MM.1S (cell line): ENCODE measurements around the gene EEPD1.

Experiments
- DNase-seq: peaks from one replicate; pipeline ENCODE4 v3.0.0-alpha.2; 2015
- H2AFZ ChIP-seq: fragments of 300-600 bp; sonication (generic); 2 replicates; pipeline ENCODE4 v1.6.0; 2016; ENCODE audit warnings: antibody characterized with exemption, low read length
- H3F3A ChIP-seq: fragments of 300-600 bp; sonication (generic); 2 replicates; pipeline ENCODE4 v1.6.1; 2016; ENCODE audit warnings: mild to moderate bottlenecking, antibody characterized with exemption, low read length, moderate library complexity, mixed read lengths; ENCODE audit not compliant: insufficient read depth
- H3K27ac ChIP-seq: fragments of 300-600 bp; sonication (generic); 2 replicates; pipeline ENCODE4 v1.5.1; 2016; ENCODE audit warnings: mild to moderate bottlenecking, low read length
- H3K27me3 ChIP-seq: fragments of 300-600 bp; sonication (generic); replicated peaks from 2 replicates; pipeline ENCODE4 v1.6.0; 2016; ENCODE audit warnings: low read length; ENCODE audit not compliant: insufficient read depth
- H3K36me3 ChIP-seq: fragments of 300-600 bp; sonication (generic); replicated peaks from 2 replicates; pipeline ENCODE4 v1.6.1; 2016; ENCODE audit warnings: mild to moderate bottlenecking, low read length, mixed read lengths; ENCODE audit not compliant: insufficient read depth
- H3K4me1 ChIP-seq: fragments of 300-600 bp; sonication (generic); 2 replicates; pipeline ENCODE4 v1.6.1; 2016; ENCODE audit warnings: low read length, mixed read lengths
- H3K4me2 ChIP-seq: fragments of 300-600 bp; sonication (generic); 2 replicates; pipeline ENCODE4 v1.6.0; 2016; ENCODE audit warnings: low read depth, low read length
- H3K4me3 ChIP-seq: fragments of 300-600 bp; sonication (generic); 2 replicates; pipeline ENCODE4 v1.5.1; 2016; ENCODE audit warnings: low read length, mixed read lengths
- H3K79me2 ChIP-seq: fragments of 300-600 bp; sonication (generic); 2 replicates; pipeline ENCODE4 v1.6.1; 2016; ENCODE audit warnings: mixed run types, low read length, mixed read lengths
- H3K9ac ChIP-seq: fragments of 300-600 bp; sonication (generic); 2 replicates; pipeline ENCODE4 v1.6.1; 2016; ENCODE audit warnings: low read length, mixed read lengths
- H3K9me2 ChIP-seq: fragments of 300-600 bp; sonication (generic); replicated peaks from 2 replicates; pipeline ENCODE4 v1.6.1; 2016; ENCODE audit warnings: mild to moderate bottlenecking, low read length, mixed read lengths; ENCODE audit not compliant: insufficient read depth
- H3K9me3 ChIP-seq: fragments of 300-600 bp; sonication (generic); replicated peaks from 2 replicates; pipeline ENCODE4 v1.6.1; 2016; ENCODE audit warnings: mild to moderate bottlenecking, low read length, mixed read lengths; ENCODE audit not compliant: insufficient read depth
- H4K20me1 ChIP-seq: fragments of 300-600 bp; sonication (generic); 2 replicates; pipeline ENCODE4 v1.6.1; 2016; ENCODE audit warnings: mild to moderate bottlenecking, low read length, moderate library complexity, mixed read lengths; ENCODE audit not compliant: insufficient read depth
- CTCF ChIP-seq: fragments of 300-600 bp; sonication (generic); IDR thresholded peaks from 2 replicates; pipeline ENCODE4 v1.5.1; 2016; ENCODE audit warnings: antibody characterized with exemption, low read length, mixed read lengths
- EZH2 ChIP-seq: fragments of 300-600 bp; sonication (generic); optimal IDR thresholded peaks from 2 replicates; pipeline ENCODE3; 2017; ENCODE audit warnings: low read depth, mild to moderate bottlenecking, antibody characterized with exemption, low read length, mixed read lengths
- EZH2phosphoT487 ChIP-seq: fragments of 300-600 bp; sonication (generic); IDR thresholded peaks from 2 replicates; pipeline ENCODE4 v1.6.1; 2018; ENCODE audit warnings: antibody characterized with exemption, low read length

EEPD1 gene

GRCh38 chr7:36344622-36345021 lies 191.6 kb downstream of the EEPD1 start:
- TF ChIP-seq EZH2phosphoT487 (no peak), EZH2 (no peak), CTCF (no peak)
- no peak overlapping the region for H3K9ac ChIP-seq
- H3K9me2 ChIP-seq: no peaks in the 10 kb centered on the region
- no peaks in the 10 kb centered on the region for H3F3A ChIP-seq
- H3K4me3 ChIP-seq: no peak overlapping the region
- no peak for DNase-seq
- H3K4me2 ChIP-seq: no peak overlapping the region
- no peaks in the 10 kb centered on the region for H4K20me1 ChIP-seq
- no peak overlapping the region for H2AFZ ChIP-seq
- H3K27ac ChIP-seq: no peak overlapping the region
- H3K4me1 ChIP-seq: no peaks in the 10 kb centered on the region
- no peaks in the 10 kb centered on the region for H3K9me3 ChIP-seq
- no peaks in the 10 kb centered on the region for H3K36me3 ChIP-seq
- no peaks in the 10 kb centered on the region for H3K27me3 ChIP-seq
- no peaks in the 10 kb centered on the region for H3K79me2 ChIP-seq

GRCh38 chr7:36346260-36346831 lies 193.3 kb downstream of the EEPD1 start:
- H3K36me3 ChIP-seq: no peaks in the 10 kb centered on the region
- no peak for DNase-seq
- no peaks in the 10 kb centered on the region for H4K20me1 ChIP-seq
- H3F3A ChIP-seq: no peaks in the 10 kb centered on the region
- no peak overlapping the region for H3K9ac ChIP-seq
- H3K4me2 ChIP-seq: no peak overlapping the region
- H3K9me2 ChIP-seq: no peaks in the 10 kb centered on the region
- no peaks in the 10 kb centered on the region for H3K4me1 ChIP-seq
- no peaks in the 10 kb centered on the region for H3K79me2 ChIP-seq
- no peak for TF ChIP-seq CTCF
- TF ChIP-seq EZH2: no peak
- TF ChIP-seq EZH2phosphoT487: no peak
- H2AFZ ChIP-seq: no peak overlapping the region
- no peak overlapping the region for H3K4me3 ChIP-seq
- H3K9me3 ChIP-seq: no peaks in the 10 kb centered on the region
- no peaks in the 10 kb centered on the region for H3K27me3 ChIP-seq
- no peak overlapping the region for H3K27ac ChIP-seq

GRCh38 chr7:36348256-36348655 lies 195.2 kb downstream of the EEPD1 start:
- Histone ChIP-seq H3K79me2 (no peaks in the 10 kb centered on the region), H3K4me3 (no peak overlapping the region), H4K20me1 (no peaks in the 10 kb centered on the region), H3K9me2 (no peaks in the 10 kb centered on the region), H3K4me1 (no peaks in the 10 kb centered on the region), H3F3A (no peaks in the 10 kb centered on the region), H3K9me3 (no peaks in the 10 kb centered on the region), H3K9ac (no peak overlapping the region), H3K36me3 (no peaks in the 10 kb centered on the region), H3K4me2 (no peak overlapping the region), H3K27ac (no peak overlapping the region), H3K27me3 (no peaks in the 10 kb centered on the region), H2AFZ (no peak overlapping the region)
- no peak for DNase-seq
- no peak for TF ChIP-seq EZH2phosphoT487
- no peak for TF ChIP-seq EZH2
- TF ChIP-seq CTCF: no peak
